ENCODE results near the gene GALNT17. TPM values are rescaled to one million over a fixed set of nuclear protein-coding genes. Genes with fewer than 3 reads are reported as not detected.

The GALNT17 gene
- polyA plus RNA-seq, 1 experiment = not detected

- ChIA-PET POLR2A (no interaction called here), CTCF (no interaction called here)
- no peak for TF ChIP-seq CTCF (IDR thresholded peaks at IDR 0.05; ENCODE audit: low read depth, low read length)
- Histone ChIP-seq H3K9me3 (ENCODE audit: control insufficient read depth, insufficient read depth, low read length) (peaks cover 34% of the 10 kb centered on the region), H3K27ac (ENCODE audit: low read depth, low read length) (no peak overlapping the region), H3K4me3 (ENCODE audit: low read depth, low read length) (no peak overlapping the region), H3K27me3 (ENCODE audit: control insufficient read depth, insufficient read depth, low read length) (no peaks in the 10 kb centered on the region)
- no peak for DNase-seq (ENCODE audit: low read depth, low spot score)
These were observed 11.8 kb upstream of the GALNT17 start for GRCh38 chr7:71120096-71120495.

- Histone ChIP-seq H3K4me3 (ENCODE audit: low read depth, low read length) (no peak overlapping the region), H3K27ac (ENCODE audit: low read depth, low read length) (no peak overlapping the region), H3K27me3 (ENCODE audit: control insufficient read depth, insufficient read depth, low read length) (no peaks in the 10 kb centered on the region), H3K9me3 (ENCODE audit: control insufficient read depth, insufficient read depth, low read length) (peaks cover 56% of the 10 kb centered on the region)
- CTCF ChIA-PET = no interaction called here
- POLR2A ChIA-PET = no interaction called here
- no peak for TF ChIP-seq CTCF (IDR thresholded peaks at IDR 0.05; ENCODE audit: low read depth, low read length)
- DNase-seq (ENCODE audit: low read depth, low spot score) = no peak
These were observed 2.8 kb upstream of the GALNT17 start for GRCh38 chr7:71129126-71129525.

GRCh38 chr7:71130031-71130679 is 1.8 kb upstream of the GALNT17 start:
- no peak overlapping the region for H3K27ac ChIP-seq (ENCODE audit: low read depth, low read length)
- DNase-seq (ENCODE audit: low read depth, low spot score) = no peak
- peaks cover 52% of the 10 kb centered on the region for H3K9me3 ChIP-seq (ENCODE audit: control insufficient read depth, insufficient read depth, low read length)
- no peaks in the 10 kb centered on the region for H3K27me3 ChIP-seq (ENCODE audit: control insufficient read depth, insufficient read depth, low read length)
- no peak overlapping the region for H3K4me3 ChIP-seq (ENCODE audit: low read depth, low read length)
- CTCF ChIA-PET = no interaction called here
- POLR2A ChIA-PET = no interaction called here
- TF ChIP-seq CTCF (IDR thresholded peaks at IDR 0.05; ENCODE audit: low read depth, low read length) = no peak

GRCh38 chr7:71131256-71132126 is 453 bp upstream of the GALNT17 start:
- H3K9me3 ChIP-seq (ENCODE audit: control insufficient read depth, insufficient read depth, low read length) = peaks cover 51% of the 10 kb centered on the region
- no peaks in the 10 kb centered on the region for H3K27me3 ChIP-seq (ENCODE audit: control insufficient read depth, insufficient read depth, low read length)
- DNase-seq (ENCODE audit: low read depth, low spot score) = no peak
- H3K27ac ChIP-seq (ENCODE audit: low read depth, low read length) = no peak overlapping the region
- TF ChIP-seq CTCF (IDR thresholded peaks at IDR 0.05; ENCODE audit: low read depth, low read length) = no peak
- no peak overlapping the region for H3K4me3 ChIP-seq (ENCODE audit: low read depth, low read length)
- ChIA-PET POLR2A (no interaction called here), CTCF (no interaction called here)

Measured in AG04450 (cell line).